Measurements from ENCODE around the gene PRM1. TPM values are rescaled to one million over a fixed set of nuclear protein-coding genes. Genes with fewer than 3 reads are reported as not detected.

Gene PRM1
- total and polyA plus RNA-seq, 2 of the 4 experiments (the other 2 are of a cell fraction), result not detected

- peak overlapping the region; percentile 63 for H3K4me2 ChIP-seq (ENCODE audit: low read depth, low read length)
- no peak overlapping the region; a peak in 1 of 4 replicates for H4K8ac ChIP-seq (ENCODE audit: low read depth in 2 of 2, low read length in 2 of 2)
- H3K56ac ChIP-seq (ENCODE audit: extremely low read depth, insufficient read depth, low read length), result no peak overlapping the region
- POLR2A ChIA-PET (ENCODE audit: unreplicated experiment), result no interaction called here
- peak overlapping the region; percentile 31 for H2AK9ac ChIP-seq (replicated peaks; ENCODE audit: low read depth, low read length, poor library complexity)
- H2BK20ac ChIP-seq (ENCODE audit: low read depth, low read length), result no peak overlapping the region
- no peak overlapping the region for H2AK5ac ChIP-seq (ENCODE audit: low read depth, low read length)
- H2AFZ ChIP-seq (replicated peaks; ENCODE audit: low read length, poor library complexity), result peak overlapping the region; percentile 82
- no peaks in the 10 kb centered on the region for H3K36me3 ChIP-seq (ENCODE audit: control insufficient read depth, insufficient read depth, low read length)
- no peaks in the 10 kb centered on the region for H3K9me3 ChIP-seq (ENCODE audit: control insufficient read depth, insufficient read depth, low read length)
- CTCF ChIA-PET, result interaction anchor here (0.6 kb wide), 1 partner anchor 36 kb away, joined by 3 read pairs; no protein-coding TSS in a partner anchor
- ATAC-seq (ENCODE audit: low read depth) (peak; percentile 93), DNase-seq (peak; percentile 70)
- no peak overlapping the region for H2BK15ac ChIP-seq (ENCODE audit: low read depth, low read length)
- H3K18ac ChIP-seq (ENCODE audit: low read depth, low read length), result no peak overlapping the region
- no peak overlapping the region for H3K14ac ChIP-seq (replicated peaks; ENCODE audit: low read depth, low read length)
- H4K91ac ChIP-seq (ENCODE audit: insufficient read depth, low read depth, low read length), result no peak overlapping the region
- intact Hi-C loops (cut with micrococcal nuclease), result loop anchor here (5.0 kb wide), 1 partner anchor 55 kb away; no protein-coding TSS in a partner anchor
- no peak overlapping the region for H3K23ac ChIP-seq (ENCODE audit: low read depth, low read length)
- peak overlapping the region; percentile 64; the same call in 1 of the 2 replicates for H3K4ac ChIP-seq (ENCODE audit: low read depth, low read length)
- no peak overlapping the region for H2BK5ac ChIP-seq (ENCODE audit: low read depth, low read length, poor library complexity, severe bottlenecking)
- no peaks in the 10 kb centered on the region for H3K9me1 ChIP-seq (ENCODE audit: insufficient read depth, low read length)
- 4% methylated on average over 7 of the region's 19 CpGs; no CpG with 5 or more reads in 1 of the 2 experiments for WGBS, 2 experiments (ENCODE audit: extremely low coverage in 2 of 2, insufficient read length in 1 of 2)
- H3K9ac ChIP-seq (ENCODE audit: low read depth, low read length), result no peak overlapping the region
- in situ Hi-C loops (cut with MboI; ENCODE audit: low sequenced_read_pairs), result no loop called here
- BruUV-seq (replicated peaks), result no TSS peak
- no peaks in the 10 kb centered on the region for H3K79me1 ChIP-seq (ENCODE audit: low read depth in 1 of 2, low read length in 2 of 2)
- no peak overlapping the region for H3K4me3 ChIP-seq (ENCODE audit: insufficient read depth, low read depth, low read length)
- H2BK120ac ChIP-seq (ENCODE audit: low read depth, low read length), result no peak overlapping the region
- no peak overlapping the region for H4K5ac ChIP-seq (ENCODE audit: low read depth, low read length)
- H3K27ac ChIP-seq (ENCODE audit: insufficient read depth, low read length), result no peak overlapping the region; the same call in 1 of the 2 replicates
- H4K20me1 ChIP-seq (ENCODE audit: insufficient read depth, low read length), result no peaks in the 10 kb centered on the region
- no peaks in the 10 kb centered on the region for H3K27me3 ChIP-seq (ENCODE audit: control insufficient read depth, insufficient read depth, low read length)
- peaks cover 10% of the 10 kb centered on the region for H3K4me1 ChIP-seq (ENCODE audit: control insufficient read depth, insufficient read depth, low read length)
- dilution Hi-C loops (cut with HindIII; ENCODE audit: low sequenced_read_pairs, unreplicated experiment), result no loop called here
- TF ChIP-seq ELK1 (IDR thresholded peaks at IDR 0.05; ENCODE audit: borderline replicate concordance, low read depth, low read length) (no peak), BHLHE40 (IDR thresholded peaks at IDR 0.05; ENCODE audit: low read depth, low read length) (peak; percentile 93), RFX5 (IDR thresholded peaks at IDR 0.05; ENCODE audit: low read depth, low read length) (no peak), RAD21 (IDR thresholded peaks at IDR 0.05; ENCODE audit: low read length) (no peak), MAFK (IDR thresholded peaks at IDR 0.05; ENCODE audit: low read depth, low read length) (no peak), USF2 (IDR thresholded peaks at IDR 0.05; ENCODE audit: low read depth, low read length) (peak; percentile 75; the same call in 1 of the 2 replicates), CHD1 (IDR thresholded peaks at IDR 0.05; ENCODE audit: low read depth, low read length) (no peak), SMC3 (IDR thresholded peaks at IDR 0.05; ENCODE audit: low read depth, low read length) (no peak), POLR2A (IDR thresholded peaks at IDR 0.05; ENCODE audit: low read depth, low read length) (no peak), CEBPB (IDR thresholded peaks at IDR 0.05; ENCODE audit: low read depth, low read length) (no peak), NFE2L2 (IDR thresholded peaks at IDR 0.05; ENCODE audit: low read depth, low read length) (no peak), MAZ (IDR thresholded peaks at IDR 0.05; ENCODE audit: borderline replicate concordance, low read depth, low read length) (peak; percentile 39; the same call in 1 of the 2 replicates), MXI1 (IDR thresholded peaks at IDR 0.05; ENCODE audit: borderline replicate concordance, low read depth, low read length) (no peak), RCOR1 (IDR thresholded peaks at IDR 0.05; ENCODE audit: insufficient replicate concordance, low read length) (no peak)
- TF ChIP-seq, protein P1, sequence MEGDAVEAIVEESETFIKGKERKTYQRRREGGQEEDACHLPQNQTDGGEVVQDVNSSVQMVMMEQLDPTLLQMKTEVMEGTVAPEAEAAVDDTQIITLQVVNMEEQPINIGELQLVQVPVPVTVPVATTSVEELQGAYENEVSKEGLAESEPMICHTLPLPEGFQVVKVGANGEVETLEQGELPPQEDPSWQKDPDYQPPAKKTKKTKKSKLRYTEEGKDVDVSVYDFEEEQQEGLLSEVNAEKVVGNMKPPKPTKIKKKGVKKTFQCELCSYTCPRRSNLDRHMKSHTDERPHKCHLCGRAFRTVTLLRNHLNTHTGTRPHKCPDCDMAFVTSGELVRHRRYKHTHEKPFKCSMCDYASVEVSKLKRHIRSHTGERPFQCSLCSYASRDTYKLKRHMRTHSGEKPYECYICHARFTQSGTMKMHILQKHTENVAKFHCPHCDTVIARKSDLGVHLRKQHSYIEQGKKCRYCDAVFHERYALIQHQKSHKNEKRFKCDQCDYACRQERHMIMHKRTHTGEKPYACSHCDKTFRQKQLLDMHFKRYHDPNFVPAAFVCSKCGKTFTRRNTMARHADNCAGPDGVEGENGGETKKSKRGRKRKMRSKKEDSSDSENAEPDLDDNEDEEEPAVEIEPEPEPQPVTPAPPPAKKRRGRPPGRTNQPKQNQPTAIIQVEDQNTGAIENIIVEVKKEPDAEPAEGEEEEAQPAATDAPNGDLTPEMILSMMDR (conservative IDR thresholded peaks at IDR 0.05; ENCODE audit: low read depth, low read length), result no peak
These were observed 16.5 kb upstream of the PRM1 start for GRCh38 chr16:11297492-11298142.
